Neural cell (in vitro differentiated cells): Measurements from ENCODE around the gene RGS12. TPM values are rescaled to one million over a fixed set of nuclear protein-coding genes. Genes with fewer than 3 reads are reported as not detected.

Experiments
- H2AFZ ChIP-seq: fragments of 200-600, 300-800 bp; sonication (generic), shearing (Covaris generic); 2 replicates; pipeline ENCODE4 v1.6.0; 2014; ENCODE audit warnings: low read depth, mild to moderate bottlenecking, antibody characterized with exemption, low read length, moderate library complexity
- H3F3A ChIP-seq: fragments of 200-600 bp; shearing (Covaris generic); 2 replicates; pipeline ENCODE4 v1.6.1; 2016; ENCODE audit warnings: mild to moderate bottlenecking, moderate library complexity, mixed read lengths, antibody characterized with exemption, low read length; ENCODE audit not compliant: insufficient read depth, poor library complexity, severe bottlenecking
- H3K27ac ChIP-seq: fragments of 200-600, 300-800 bp; sonication (generic), shearing (Covaris generic); 2 replicates; pipeline ENCODE4 v1.5.1; 2014; ENCODE audit warnings: mild to moderate bottlenecking, low read length, moderate library complexity
- H3K27me3 ChIP-seq: fragments of 300-800, 200-600 bp; sonication (generic), shearing (Covaris generic); 2 replicates; pipeline ENCODE4 v1.6.0; 2014; ENCODE audit warnings: mild to moderate bottlenecking, low read depth, low read length, moderate library complexity; ENCODE audit not compliant: insufficient read depth
- H3K36me3 ChIP-seq: fragments of 300-800, 200-600 bp; sonication (generic), shearing (Covaris generic); 2 replicates; pipeline ENCODE4 v1.5.1; 2014; ENCODE audit warnings: mild to moderate bottlenecking, antibody characterized with exemption, low read length, moderate library complexity; ENCODE audit not compliant: insufficient read depth
- H3K4me2 ChIP-seq: fragments of 300-800, 200-600 bp; sonication (generic), shearing (Covaris generic); 2 replicates; pipeline ENCODE4 v1.6.0; 2014; ENCODE audit warnings: mild to moderate bottlenecking, low read length
- H3K4me3 ChIP-seq: fragments of 300-800, 200-600 bp; sonication (generic), shearing (Covaris generic); 2 replicates; pipeline ENCODE4 v1.5.1; 2014; ENCODE audit warnings: mild to moderate bottlenecking, low read length, moderate library complexity
- H3K79me2 ChIP-seq: fragments of 200-600 bp; shearing (Covaris generic); replicated peaks from 2 replicates; pipeline ENCODE4 v1.6.0; 2014; ENCODE audit warnings: mild to moderate bottlenecking, low read length, moderate library complexity; ENCODE audit not compliant: insufficient read depth
- H3K9ac ChIP-seq: fragments of 300-800, 200-600 bp; sonication (generic), shearing (Covaris generic); 2 replicates; pipeline ENCODE4 v1.6.1; 2016; ENCODE audit warnings: mild to moderate bottlenecking, low read length, mixed read lengths
- H3K9me2 ChIP-seq: fragments of 200-600 bp; shearing (Covaris generic); 2 replicates; pipeline ENCODE4 v1.6.1; 2016; ENCODE audit warnings: mild to moderate bottlenecking, low read length, mixed read lengths; ENCODE audit not compliant: insufficient read depth
- H3K9me3 ChIP-seq: fragments of 200-600, 300-800 bp; sonication (generic), shearing (Covaris generic); 2 replicates; pipeline ENCODE4 v1.6.1; 2016; ENCODE audit warnings: mild to moderate bottlenecking, mixed run types, low read length, moderate library complexity, mixed read lengths
- H4K20me1 ChIP-seq: fragments of 200-600 bp; shearing (Covaris generic); 2 replicates; pipeline ENCODE4 v1.6.1; 2016; ENCODE audit warnings: mild to moderate bottlenecking, mixed run types; ENCODE audit not compliant: insufficient read depth
- CTCF ChIP-seq: fragments of 450-650 bp; IDR thresholded peaks from 2 replicates; pipeline ENCODE4 v1.5.1; 2014; ENCODE audit warnings: antibody characterized with exemption, mild to moderate bottlenecking, moderate library complexity; ENCODE audit not compliant: poor library complexity, severe bottlenecking
- EP300 ChIP-seq: fragments of 450-650 bp; conservative IDR thresholded peaks from 2 replicates; pipeline ENCODE4 v1.6.1; 2014; ENCODE audit warnings: antibody characterized with exemption, mild to moderate bottlenecking, moderate library complexity; ENCODE audit not compliant: poor library complexity, severe bottlenecking
- EZH2 ChIP-seq: fragments of 200-600, 300-800 bp; shearing (Covaris generic), sonication (generic); IDR thresholded peaks from 2 replicates; pipeline ENCODE4 v1.6.1; 2014; ENCODE audit warnings: antibody characterized with exemption, low read length, borderline replicate concordance, mild to moderate bottlenecking; ENCODE audit not compliant: insufficient read depth, poor library complexity, severe bottlenecking
- MXI1 ChIP-seq: fragments of 450-650 bp; conservative IDR thresholded peaks from 2 replicates; pipeline ENCODE4 v1.6.1; 2014; ENCODE audit warnings: antibody characterized with exemption, mild to moderate bottlenecking; ENCODE audit not compliant: poor library complexity, severe bottlenecking
- POLR2AphosphoS5 ChIP-seq: IDR thresholded peaks from 2 replicates; pipeline ENCODE4 v1.6.1; 2012
- RAD21 ChIP-seq: fragments of 450-650 bp; conservative IDR thresholded peaks from 2 replicates; pipeline ENCODE4 v1.6.1; 2014; ENCODE audit warnings: antibody characterized with exemption, mild to moderate bottlenecking, moderate library complexity
- REST ChIP-seq: IDR thresholded peaks from 2 replicates; pipeline ENCODE4 v1.6.1; 2012; ENCODE audit warnings: borderline replicate concordance
- SMC3 ChIP-seq: fragments of 450-650 bp; conservative IDR thresholded peaks from 2 replicates; pipeline ENCODE4 v1.6.1; 2014; ENCODE audit warnings: antibody characterized with exemption, mild to moderate bottlenecking, moderate library complexity; ENCODE audit not compliant: poor library complexity
- TAF1 ChIP-seq: IDR thresholded peaks from 2 replicates; pipeline ENCODE4 v1.6.1; 2012; ENCODE audit warnings: low read depth
- polyA plus RNA-seq: library from polyadenylated mRNA; depleted of rRNA; stranded (reverse); fragments of >200 nt; gene quantifications from 2 replicates; pipeline ENCODE4 v1.2.3, GENCODE V29; 2014

The RGS12 gene
- polyA plus RNA-seq, 1 donor from 2014 or later, result 66.4 TPM

DNA sequence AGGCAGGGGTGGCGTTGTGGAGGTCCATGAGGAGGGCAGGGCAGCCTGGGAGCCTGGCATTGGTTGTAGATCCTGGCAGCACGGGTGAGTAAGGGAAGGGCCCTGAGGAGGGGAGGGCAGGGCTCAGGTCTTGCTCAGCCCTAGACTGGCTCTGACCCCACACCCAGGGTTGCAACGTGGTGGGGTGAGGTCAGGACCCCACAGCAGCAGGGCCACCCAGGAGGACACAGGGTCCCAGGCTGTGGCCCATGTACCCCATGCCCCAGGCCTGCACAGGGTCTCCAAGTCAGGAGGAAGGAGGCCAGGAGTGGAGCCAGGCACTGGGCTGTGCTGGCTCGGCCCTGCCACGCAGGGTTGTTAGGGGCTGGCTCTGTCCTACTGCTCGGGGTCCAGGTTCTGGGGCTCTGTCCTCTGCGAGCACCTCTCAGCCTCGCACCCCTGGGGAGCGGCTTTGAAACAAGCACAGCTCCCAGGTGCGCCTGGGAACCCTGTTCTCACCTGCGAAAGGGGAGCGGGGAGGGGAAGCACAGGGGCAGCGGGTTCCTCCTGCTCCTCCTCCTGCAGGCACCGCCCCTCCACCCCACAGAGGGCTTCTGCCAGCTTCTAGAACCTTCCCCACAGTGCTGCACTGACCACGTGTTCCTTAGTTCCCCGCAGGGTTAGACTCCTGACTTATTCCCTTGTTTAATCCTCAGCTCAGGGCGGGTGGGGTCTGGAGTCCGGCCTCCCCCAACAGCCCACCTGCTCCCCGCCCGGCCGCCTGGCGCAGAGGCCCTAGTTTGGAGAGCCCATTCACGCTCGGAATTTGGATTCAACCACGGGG is 23.5 kb upstream of the RGS12 start:
- Histone ChIP-seq H3K27ac (no peak overlapping the region), H4K20me1 (no peaks in the 10 kb centered on the region), H3K9me2 (no peaks in the 10 kb centered on the region), H3K36me3 (no peaks in the 10 kb centered on the region), H3K4me3 (no peak overlapping the region), H2AFZ (no peak overlapping the region), H3K9me3 (no peaks in the 10 kb centered on the region), H3K4me2 (no peak overlapping the region), H3K9ac (no peak overlapping the region), H3K79me2 (no peaks in the 10 kb centered on the region), H3F3A (no peaks in the 10 kb centered on the region), H3K27me3 (no peaks in the 10 kb centered on the region)
- TF ChIP-seq RAD21 (no peak), REST (no peak), EZH2 (no peak), EP300 (no peak), SMC3 (no peak), MXI1 (no peak), POLR2AphosphoS5 (no peak), CTCF (no peak), TAF1 (no peak)

GRCh38 chr4:3269991-3270611 is 22.7 kb upstream of the RGS12 start:
- H3K9ac ChIP-seq, result no peak overlapping the region
- H3K9me2 ChIP-seq, result no peaks in the 10 kb centered on the region
- no peaks in the 10 kb centered on the region for H3K9me3 ChIP-seq
- no peaks in the 10 kb centered on the region for H3K36me3 ChIP-seq
- no peaks in the 10 kb centered on the region for H4K20me1 ChIP-seq
- H3K4me3 ChIP-seq, result no peak overlapping the region
- no peak overlapping the region for H3K27ac ChIP-seq
- no peaks in the 10 kb centered on the region for H3K27me3 ChIP-seq
- H2AFZ ChIP-seq, result no peak overlapping the region
- no peak overlapping the region for H3K4me2 ChIP-seq
- no peaks in the 10 kb centered on the region for H3F3A ChIP-seq
- H3K79me2 ChIP-seq, result no peaks in the 10 kb centered on the region
- TF ChIP-seq RAD21 (no peak), EP300 (no peak), MXI1 (no peak), REST (no peak), EZH2 (no peak), TAF1 (no peak), CTCF (no peak), POLR2AphosphoS5 (no peak), SMC3 (no peak)
